ENCODE results near the gene NAALADL2.

GRCh38 chr3:175091426-175092114 is 232.4 kb downstream of the NAALADL2 start:
- TF ChIP-seq CTCF (conservative IDR thresholded peaks at IDR 0.05 in 1 of 2, IDR thresholded peaks at IDR 0.05 in 1 of 2; ENCODE audit: low read depth in 1 of 2, low read length in 2 of 2): no peak
- no peak for TF ChIP-seq EZH2 (IDR thresholded peaks at IDR 0.05; ENCODE audit: low read length, missing control alignments)
